Spleen (tissue), 7 donors: ENCODE data around the gene EIF3L.
A peak's percentile ranks its signal among the peaks of the same experiment; 100 is the strongest.

Experiments used
- POLR2AphosphoS5 ChIP-seq, 3 donors: sonication (generic); formaldehyde crosslinking; IDR thresholded peaks; one replicate each; pipeline ENCODE4 v1.5.1; 2017; ENCODE audit warnings: antibody characterized with exemption in 3 of 3
- TF ChIP-seq, protein P1 (sequence below), 11 experiments: fragments of 200-600 bp in 7 of 11; fragments of 450-650 bp in 4 of 11; sonication (generic) in 4 of 11; IDR thresholded peaks in 8 of 11; conservative IDR thresholded peaks in 3 of 11; 1 replicate in 7 of 11; 2 replicates in 4 of 11; pipeline versions ENCODE4 v1.4.0 to v1.8.0; 2016 to 2021; ENCODE audit warnings: antibody characterized with exemption in 11 of 11, inconsistent platforms in 4 of 11, mild to moderate bottlenecking in 1 of 11
- donor health status: DM: no; HTN: no; CAD: no; lungs with moderate emphysema.
- donor health status: DM: no; HTN: no; CAD: no.
- donor health status: DM: no; HTN: no; CAD: no.

DNA sequence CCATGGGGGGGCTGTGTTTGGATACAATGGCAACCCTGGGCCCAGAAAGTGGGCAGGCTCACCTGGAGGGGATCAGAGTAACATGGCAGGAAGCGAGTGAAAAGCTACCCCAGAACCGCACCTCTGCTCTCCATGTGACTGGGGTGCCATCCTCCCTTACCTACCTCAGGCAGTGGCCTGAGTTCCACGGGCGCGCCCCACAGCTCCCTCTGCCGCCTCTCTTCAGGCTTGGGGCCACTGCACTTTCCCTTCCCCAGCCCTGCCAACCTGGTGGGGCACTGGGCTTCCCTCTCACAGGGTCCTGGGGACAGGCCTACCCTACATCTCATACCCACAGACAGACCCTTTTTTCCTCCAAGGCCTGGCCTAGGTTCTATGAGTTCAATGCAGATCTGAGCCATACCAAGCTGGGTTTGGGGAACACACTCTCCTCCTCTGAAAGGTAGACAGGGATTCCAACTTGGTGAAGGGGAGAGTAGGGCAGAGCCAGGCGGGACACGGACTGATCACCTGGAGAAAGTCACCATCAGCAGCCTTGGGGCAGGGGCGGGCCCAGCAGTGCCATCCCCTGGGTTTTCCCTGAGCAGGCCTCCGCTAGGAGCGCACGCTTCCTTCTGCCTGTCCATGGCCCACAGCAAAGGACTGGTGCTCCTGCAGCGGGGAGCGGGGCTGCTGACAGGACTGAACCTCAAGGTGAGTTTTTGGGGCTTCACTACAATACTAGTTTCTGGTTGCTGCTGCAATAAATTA is 19.0 kb upstream of the EIF3L start:
- TF ChIP-seq, protein P1, sequence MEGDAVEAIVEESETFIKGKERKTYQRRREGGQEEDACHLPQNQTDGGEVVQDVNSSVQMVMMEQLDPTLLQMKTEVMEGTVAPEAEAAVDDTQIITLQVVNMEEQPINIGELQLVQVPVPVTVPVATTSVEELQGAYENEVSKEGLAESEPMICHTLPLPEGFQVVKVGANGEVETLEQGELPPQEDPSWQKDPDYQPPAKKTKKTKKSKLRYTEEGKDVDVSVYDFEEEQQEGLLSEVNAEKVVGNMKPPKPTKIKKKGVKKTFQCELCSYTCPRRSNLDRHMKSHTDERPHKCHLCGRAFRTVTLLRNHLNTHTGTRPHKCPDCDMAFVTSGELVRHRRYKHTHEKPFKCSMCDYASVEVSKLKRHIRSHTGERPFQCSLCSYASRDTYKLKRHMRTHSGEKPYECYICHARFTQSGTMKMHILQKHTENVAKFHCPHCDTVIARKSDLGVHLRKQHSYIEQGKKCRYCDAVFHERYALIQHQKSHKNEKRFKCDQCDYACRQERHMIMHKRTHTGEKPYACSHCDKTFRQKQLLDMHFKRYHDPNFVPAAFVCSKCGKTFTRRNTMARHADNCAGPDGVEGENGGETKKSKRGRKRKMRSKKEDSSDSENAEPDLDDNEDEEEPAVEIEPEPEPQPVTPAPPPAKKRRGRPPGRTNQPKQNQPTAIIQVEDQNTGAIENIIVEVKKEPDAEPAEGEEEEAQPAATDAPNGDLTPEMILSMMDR (IDR thresholded peaks at IDR 0.05 in 8 of 11, conservative IDR thresholded peaks at IDR 0.05 in 3 of 11), result no peak
- peak in 1 of 3 donors; percentile 14 for TF ChIP-seq POLR2AphosphoS5 (IDR thresholded peaks at IDR 0.05)
